Peyer's patch (tissue), 4 donors: ENCODE data around the gene ITIH1. TPM values are rescaled to one million over a fixed set of nuclear protein-coding genes. Genes with fewer than 3 reads are reported as not detected.

Experiments used
- DNase-seq, 3 donors: peaks; one replicate each; pipeline ENCODE4 v3.0.0-alpha.2; 2017 to 2019
- H3K27ac ChIP-seq, 4 donors: fragments of 200-600 bp; sonication (generic); one replicate each; pipeline ENCODE4 v1.5.1; 2016 to 2019
- H3K27me3 ChIP-seq, 2 donors: fragments of 200-600 bp; sonication (generic); one replicate each; pipeline ENCODE4 v1.5.1; 2019
- H3K36me3 ChIP-seq, 3 donors: fragments of 200-600 bp; sonication (generic); one replicate each; pipeline ENCODE4 v1.5.1; 2016 to 2019
- H3K4me1 ChIP-seq, 4 donors: fragments of 200-600 bp; sonication (generic); one replicate each; pipeline ENCODE4 v1.5.1; 2016 to 2019
- H3K4me3 ChIP-seq, 4 donors: fragments of 200-600 bp; sonication (generic); 1 replicate in 3 of 4; 2 replicates in 1 of 4; pipeline ENCODE4 v1.5.1; 2016 to 2019; ENCODE audit warnings: mild to moderate bottlenecking in 1 of 4
- H3K9me3 ChIP-seq, 4 donors: fragments of 200-600 bp; sonication (generic); one replicate each; pipeline ENCODE4 v1.5.1; 2016 to 2019; ENCODE audit warnings: mild to moderate bottlenecking in 1 of 4
- POLR2A ChIP-seq, 2 donors: fragments of 450-650 bp; IDR thresholded peaks; one replicate each; pipeline ENCODE4 v1.5.1; 2017; ENCODE audit warnings: antibody characterized with exemption in 2 of 2, mild to moderate bottlenecking in 2 of 2, moderate library complexity in 2 of 2
- total RNA-seq, 4 donors: library from RNA; depleted of rRNA; stranded (reverse); fragments of >200 nt; gene quantifications; one replicate each; pipeline ENCODE4 v1.1.0, GENCODE V29; 2016
- TF ChIP-seq, protein P1 (sequence below), 6 experiments: fragments of 450-650 bp in 4 of 6; fragments of 200-600 bp in 2 of 6; sonication (generic) in 1 of 6; IDR thresholded peaks; one replicate each; pipeline ENCODE4 v1.5.1; 2017 to 2019; ENCODE audit warnings: antibody characterized with exemption in 6 of 6, mild to moderate bottlenecking in 3 of 6, moderate library complexity in 1 of 6

The ITIH1 gene
- total RNA-seq, 4 donors from 2014 or later, result not detected

DNA sequence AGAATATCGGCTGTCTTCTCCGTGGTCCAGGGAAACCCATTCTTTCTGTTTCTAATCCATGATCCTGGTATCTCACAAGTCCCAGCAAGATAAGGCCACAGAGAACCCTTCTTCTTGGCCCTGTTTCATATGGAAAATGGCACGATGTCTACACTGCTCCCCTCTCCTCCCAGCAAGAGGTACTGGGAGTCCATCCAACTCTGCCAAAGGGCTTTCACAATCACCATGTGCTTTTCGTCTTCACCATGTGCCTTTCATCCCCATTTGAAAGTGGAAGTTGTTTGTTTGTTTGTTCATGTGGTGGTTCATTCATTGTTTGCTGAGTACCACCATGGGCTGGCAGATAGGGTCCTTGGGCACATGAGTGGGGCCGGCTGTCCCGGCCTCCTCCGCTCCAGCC lies 22.7 kb downstream of the ITIH1 start:
- H3K4me3 ChIP-seq, result no peak overlapping the region
- no peak for DNase-seq
- H3K27ac ChIP-seq, result no peak overlapping the region
- H3K27me3 ChIP-seq, result no peaks in the 10 kb centered on the region
- no peaks in the 10 kb centered on the region for H3K36me3 ChIP-seq
- no peak for TF ChIP-seq POLR2A (IDR thresholded peaks at IDR 0.05)
- TF ChIP-seq, protein P1, sequence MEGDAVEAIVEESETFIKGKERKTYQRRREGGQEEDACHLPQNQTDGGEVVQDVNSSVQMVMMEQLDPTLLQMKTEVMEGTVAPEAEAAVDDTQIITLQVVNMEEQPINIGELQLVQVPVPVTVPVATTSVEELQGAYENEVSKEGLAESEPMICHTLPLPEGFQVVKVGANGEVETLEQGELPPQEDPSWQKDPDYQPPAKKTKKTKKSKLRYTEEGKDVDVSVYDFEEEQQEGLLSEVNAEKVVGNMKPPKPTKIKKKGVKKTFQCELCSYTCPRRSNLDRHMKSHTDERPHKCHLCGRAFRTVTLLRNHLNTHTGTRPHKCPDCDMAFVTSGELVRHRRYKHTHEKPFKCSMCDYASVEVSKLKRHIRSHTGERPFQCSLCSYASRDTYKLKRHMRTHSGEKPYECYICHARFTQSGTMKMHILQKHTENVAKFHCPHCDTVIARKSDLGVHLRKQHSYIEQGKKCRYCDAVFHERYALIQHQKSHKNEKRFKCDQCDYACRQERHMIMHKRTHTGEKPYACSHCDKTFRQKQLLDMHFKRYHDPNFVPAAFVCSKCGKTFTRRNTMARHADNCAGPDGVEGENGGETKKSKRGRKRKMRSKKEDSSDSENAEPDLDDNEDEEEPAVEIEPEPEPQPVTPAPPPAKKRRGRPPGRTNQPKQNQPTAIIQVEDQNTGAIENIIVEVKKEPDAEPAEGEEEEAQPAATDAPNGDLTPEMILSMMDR (IDR thresholded peaks at IDR 0.05), result no peak
- no peaks in the 10 kb centered on the region for H3K9me3 ChIP-seq
- no peaks in the 10 kb centered on the region for H3K4me1 ChIP-seq

DNA sequence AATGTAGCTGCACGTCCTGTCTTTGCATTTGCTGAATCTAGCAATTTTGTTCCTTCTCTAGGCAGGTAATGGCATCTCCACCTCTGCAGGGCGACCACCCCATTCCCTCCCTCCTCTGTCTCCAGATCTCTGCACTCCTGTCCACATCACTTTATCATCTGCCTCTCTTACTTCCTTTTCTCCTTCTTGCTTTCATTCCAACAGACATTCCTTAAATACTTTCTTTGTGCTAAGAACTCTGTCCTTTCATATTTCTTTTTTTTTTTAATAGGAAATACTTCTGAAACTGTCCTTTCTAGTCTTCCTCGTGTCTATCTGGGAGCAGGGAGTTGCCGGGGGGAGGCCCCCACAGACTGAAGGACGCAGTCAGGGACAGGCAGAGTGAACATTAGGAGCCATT lies 24.4 kb downstream of the ITIH1 start:
- no peaks in the 10 kb centered on the region for H3K27me3 ChIP-seq
- no peak overlapping the region for H3K27ac ChIP-seq
- no peaks in the 10 kb centered on the region for H3K4me1 ChIP-seq
- H3K36me3 ChIP-seq, result no peaks in the 10 kb centered on the region
- TF ChIP-seq, protein P1 (IDR thresholded peaks at IDR 0.05), result no peak
- TF ChIP-seq POLR2A (IDR thresholded peaks at IDR 0.05), result no peak
- H3K9me3 ChIP-seq, result no peaks in the 10 kb centered on the region
- DNase-seq, result no peak
- no peak overlapping the region for H3K4me3 ChIP-seq

DNA sequence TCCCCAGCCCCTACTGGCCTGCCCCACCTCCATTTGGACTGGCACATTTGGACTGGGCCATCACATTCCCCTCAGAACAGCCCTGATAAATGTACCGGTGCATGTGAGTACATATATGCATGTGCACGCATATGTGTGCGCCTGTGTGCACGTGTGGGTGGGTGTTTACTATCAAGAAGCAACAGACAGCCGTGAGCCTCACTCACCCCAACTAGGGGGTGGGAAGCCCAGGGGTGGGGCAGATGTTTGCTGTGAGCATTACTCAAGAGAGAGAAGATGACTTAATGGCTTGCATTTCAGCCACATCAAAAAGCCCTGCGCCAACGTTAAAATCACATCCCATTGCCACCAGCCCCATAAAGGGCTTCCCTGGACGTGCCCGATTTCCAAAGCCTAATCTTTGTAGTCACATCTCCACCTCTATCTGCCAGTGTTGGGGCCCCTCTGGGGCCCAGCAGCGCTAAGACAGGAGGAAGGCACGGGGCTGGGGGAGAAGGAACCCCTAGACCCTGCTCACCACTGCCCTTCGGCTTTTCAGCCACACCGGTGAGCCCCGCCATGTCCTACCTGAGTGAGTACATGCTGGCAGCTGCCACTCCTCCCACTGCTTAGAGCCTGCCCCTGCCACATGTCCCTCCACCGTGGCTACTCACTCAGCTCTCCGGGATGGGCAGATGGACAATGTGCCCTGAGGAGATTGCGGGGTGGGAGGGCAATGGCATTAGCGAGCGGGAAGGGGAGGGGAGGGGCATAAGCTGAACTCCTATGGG lies 28.1 kb downstream of the ITIH1 start:
- Histone ChIP-seq H3K9me3 (no peaks in the 10 kb centered on the region), H3K4me3 (no peak overlapping the region)

DNA sequence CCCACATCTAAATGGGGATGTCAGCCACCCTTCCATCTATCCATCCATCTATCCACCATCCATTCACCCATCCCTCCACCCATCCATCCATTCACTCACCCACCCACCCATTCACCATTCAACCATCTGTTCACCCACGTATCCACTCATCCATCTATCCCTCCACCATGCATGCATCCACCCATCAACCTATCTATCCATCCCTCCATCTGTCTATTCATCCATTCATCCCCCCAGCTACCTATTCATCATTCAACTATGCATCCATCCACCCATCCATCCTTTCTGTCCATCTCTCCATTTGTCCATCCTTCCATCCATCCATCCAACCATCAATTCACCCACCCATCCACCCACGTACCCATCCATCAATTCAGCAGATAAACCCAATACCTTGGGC lies 31.8 kb downstream of the ITIH1 start:
- Histone ChIP-seq H3K27ac (no peak overlapping the region), H3K4me1 (no peaks in the 10 kb centered on the region), H3K27me3 (no peaks in the 10 kb centered on the region), H3K4me3 (no peak overlapping the region), H3K9me3 (no peaks in the 10 kb centered on the region), H3K36me3 (no peaks in the 10 kb centered on the region)
- no peak for DNase-seq
- TF ChIP-seq POLR2A (IDR thresholded peaks at IDR 0.05), result no peak
- TF ChIP-seq, protein P1 (IDR thresholded peaks at IDR 0.05), result no peak

More for the DNA sequence above, 28.1 kb downstream of the ITIH1 start:
- H3K4me1 ChIP-seq, result no peaks in the 10 kb centered on the region
- no peak overlapping the region for H3K27ac ChIP-seq
- no peak for TF ChIP-seq POLR2A (IDR thresholded peaks at IDR 0.05)
- TF ChIP-seq, protein P1 (IDR thresholded peaks at IDR 0.05), result no peak
- H3K27me3 ChIP-seq, result no peaks in the 10 kb centered on the region
- no peaks in the 10 kb centered on the region for H3K36me3 ChIP-seq
- no peak for DNase-seq

DNA sequence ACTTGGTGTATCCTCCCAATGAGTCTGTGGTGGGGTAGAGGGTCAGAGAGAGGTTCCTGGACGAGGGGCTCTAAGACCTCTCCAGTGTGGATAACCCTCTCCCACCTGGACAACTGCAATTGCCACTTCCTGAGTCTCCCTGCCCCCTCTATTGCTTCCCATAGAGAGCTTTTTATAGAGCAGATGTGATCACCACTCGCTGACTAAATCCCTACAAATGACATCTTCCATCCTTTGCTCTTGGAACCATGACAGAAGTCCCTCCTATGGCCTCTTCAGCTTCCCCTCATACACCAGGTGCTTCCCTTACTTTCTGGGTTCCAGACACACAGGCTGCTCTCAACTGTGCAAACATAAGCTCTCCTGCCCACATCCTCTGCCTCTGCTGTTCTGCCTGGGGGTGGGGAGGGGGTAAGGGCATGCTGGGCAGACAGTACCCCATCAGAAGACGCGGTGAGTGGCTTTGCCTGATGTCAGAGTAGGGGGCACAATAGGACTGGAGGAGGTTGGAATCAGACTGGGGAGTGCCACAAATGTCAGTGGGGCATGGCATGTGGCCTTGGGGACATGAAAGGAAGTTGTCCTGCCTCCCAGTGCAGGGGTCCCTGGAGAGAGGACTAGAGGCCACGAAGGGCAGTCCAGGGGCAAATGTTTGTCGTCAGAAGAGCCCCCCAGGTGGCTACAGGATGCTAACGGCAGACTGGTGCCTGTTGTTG lies 32.4 kb downstream of the ITIH1 start:
- Histone ChIP-seq H3K4me1 (no peaks in the 10 kb centered on the region), H3K36me3 (no peaks in the 10 kb centered on the region), H3K9me3 (no peaks in the 10 kb centered on the region), H3K27ac (no peak overlapping the region), H3K4me3 (no peak overlapping the region), H3K27me3 (no peaks in the 10 kb centered on the region)
- DNase-seq, result no peak
- TF ChIP-seq POLR2A (IDR thresholded peaks at IDR 0.05), result no peak
- TF ChIP-seq, protein P1 (IDR thresholded peaks at IDR 0.05), result no peak
